ENCODE measurements around the gene TES. TPM values are rescaled to one million over a fixed set of nuclear protein-coding genes. Genes with fewer than 3 reads are reported as not detected.

TES gene
- total RNA-seq, 1 donor from 2014 or later: 33.9 TPM

GRCh38 chr7:116209561-116210070 is 723 bp upstream of the TES start:
- Histone ChIP-seq H3K27me3 (ENCODE audit: control insufficient read depth in 3 of 3, insufficient read depth in 3 of 3, low read length in 3 of 3) (peaks cover 0 to 22% (median 8%) of the 10 kb centered on the region in 3 donors), H3K27ac (ENCODE audit: low read depth, low read length) (no peak overlapping the region), H3K4me1 (ENCODE audit: control insufficient read depth in 3 of 3, insufficient read depth in 3 of 3, low read length in 3 of 3) (peaks cover 6 to 8% (median 6%) of the 10 kb centered on the region in 3 donors), H3K9me3 (ENCODE audit: control insufficient read depth in 3 of 3, low read length in 3 of 3) (no peaks in the 10 kb centered on the region), H3K9ac (ENCODE audit: low read depth in 1 of 3, low read length in 3 of 3) (no peak overlapping the region), H3K4me3 (ENCODE audit: low read length in 3 of 3) (no peak overlapping the region), H3K36me3 (ENCODE audit: control insufficient read depth in 3 of 3, insufficient read depth in 3 of 3, low read length in 3 of 3) (no peaks in the 10 kb centered on the region)

- Histone ChIP-seq H3K36me3 (ENCODE audit: control insufficient read depth in 3 of 3, insufficient read depth in 3 of 3, low read length in 3 of 3) (no peaks in the 10 kb centered on the region), H3K4me1 (ENCODE audit: control insufficient read depth in 3 of 3, insufficient read depth in 3 of 3, low read length in 3 of 3) (peaks cover 6 to 8% (median 6%) of the 10 kb centered on the region in 3 donors), H3K27ac (ENCODE audit: low read depth, low read length) (peak overlapping the region; percentile 81), H3K27me3 (ENCODE audit: control insufficient read depth in 3 of 3, insufficient read depth in 3 of 3, low read length in 3 of 3) (peaks cover 0 to 22% (median 8%) of the 10 kb centered on the region in 3 donors), H3K4me3 (ENCODE audit: low read length in 3 of 3) (peak overlapping the region; percentile 77 to 93 (median 78)), H3K9ac (ENCODE audit: low read depth in 1 of 3, low read length in 3 of 3) (peak overlapping the region; percentile 75 to 86 (median 79)), H3K9me3 (ENCODE audit: control insufficient read depth in 3 of 3, low read length in 3 of 3) (no peaks in the 10 kb centered on the region)
Observed at GRCh38 chr7:116211006-116211912, 920 bp downstream of the TES start.

GRCh38 chr7:116211913-116212596 is 1.7 kb downstream of the TES start:
- no peak overlapping the region for H3K9ac ChIP-seq (ENCODE audit: low read depth in 1 of 3, low read length in 3 of 3)
- peaks cover 6 to 8% (median 6%) of the 10 kb centered on the region in 3 donors for H3K4me1 ChIP-seq (ENCODE audit: control insufficient read depth in 3 of 3, insufficient read depth in 3 of 3, low read length in 3 of 3)
- peak overlapping the region; percentile 38 for H3K27ac ChIP-seq (ENCODE audit: low read depth, low read length)
- H3K27me3 ChIP-seq (ENCODE audit: control insufficient read depth in 3 of 3, insufficient read depth in 3 of 3, low read length in 3 of 3): peaks cover 0 to 22% (median 8%) of the 10 kb centered on the region in 3 donors
- no peaks in the 10 kb centered on the region for H3K36me3 ChIP-seq (ENCODE audit: control insufficient read depth in 3 of 3, insufficient read depth in 3 of 3, low read length in 3 of 3)
- peak overlapping the region in 2 of 3 donors; percentile 77 to 93 for H3K4me3 ChIP-seq (ENCODE audit: low read length in 3 of 3)
- no peaks in the 10 kb centered on the region for H3K9me3 ChIP-seq (ENCODE audit: control insufficient read depth in 3 of 3, low read length in 3 of 3)

DNA sequence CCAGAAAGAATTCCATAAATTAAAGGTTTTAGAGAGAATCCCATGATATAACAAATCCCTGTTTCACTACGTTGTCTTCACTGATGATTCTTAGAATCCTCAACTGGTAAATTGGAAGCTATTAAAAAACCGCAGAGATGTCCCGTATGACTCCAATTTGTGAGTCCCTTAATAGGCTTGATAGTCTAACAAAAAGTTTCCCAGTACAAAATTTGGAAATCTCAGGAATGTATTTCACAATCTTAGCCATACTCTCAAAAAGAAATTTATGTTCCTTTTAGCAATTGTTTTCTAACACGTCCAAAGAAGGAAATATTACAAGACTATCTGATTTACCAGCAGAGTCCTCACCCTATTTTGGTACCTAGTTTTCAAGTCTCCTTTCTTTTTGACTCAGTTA is 2.5 kb downstream of the TES start:
- peak overlapping the region; percentile 38 for H3K27ac ChIP-seq (ENCODE audit: low read depth, low read length)
- no peaks in the 10 kb centered on the region for H3K9me3 ChIP-seq (ENCODE audit: control insufficient read depth in 3 of 3, low read length in 3 of 3)
- H3K9ac ChIP-seq (ENCODE audit: low read depth in 1 of 3, low read length in 3 of 3): no peak overlapping the region
- H3K4me1 ChIP-seq (ENCODE audit: control insufficient read depth in 3 of 3, insufficient read depth in 3 of 3, low read length in 3 of 3): peaks cover 6 to 10% (median 6%) of the 10 kb centered on the region in 3 donors
- H3K4me3 ChIP-seq (ENCODE audit: low read length in 3 of 3): peak overlapping the region in 1 of 3 donors; percentile 93
- H3K36me3 ChIP-seq (ENCODE audit: control insufficient read depth in 3 of 3, insufficient read depth in 3 of 3, low read length in 3 of 3): no peaks in the 10 kb centered on the region
- peaks cover 0 to 22% (median 8%) of the 10 kb centered on the region in 3 donors for H3K27me3 ChIP-seq (ENCODE audit: control insufficient read depth in 3 of 3, insufficient read depth in 3 of 3, low read length in 3 of 3)

DNA sequence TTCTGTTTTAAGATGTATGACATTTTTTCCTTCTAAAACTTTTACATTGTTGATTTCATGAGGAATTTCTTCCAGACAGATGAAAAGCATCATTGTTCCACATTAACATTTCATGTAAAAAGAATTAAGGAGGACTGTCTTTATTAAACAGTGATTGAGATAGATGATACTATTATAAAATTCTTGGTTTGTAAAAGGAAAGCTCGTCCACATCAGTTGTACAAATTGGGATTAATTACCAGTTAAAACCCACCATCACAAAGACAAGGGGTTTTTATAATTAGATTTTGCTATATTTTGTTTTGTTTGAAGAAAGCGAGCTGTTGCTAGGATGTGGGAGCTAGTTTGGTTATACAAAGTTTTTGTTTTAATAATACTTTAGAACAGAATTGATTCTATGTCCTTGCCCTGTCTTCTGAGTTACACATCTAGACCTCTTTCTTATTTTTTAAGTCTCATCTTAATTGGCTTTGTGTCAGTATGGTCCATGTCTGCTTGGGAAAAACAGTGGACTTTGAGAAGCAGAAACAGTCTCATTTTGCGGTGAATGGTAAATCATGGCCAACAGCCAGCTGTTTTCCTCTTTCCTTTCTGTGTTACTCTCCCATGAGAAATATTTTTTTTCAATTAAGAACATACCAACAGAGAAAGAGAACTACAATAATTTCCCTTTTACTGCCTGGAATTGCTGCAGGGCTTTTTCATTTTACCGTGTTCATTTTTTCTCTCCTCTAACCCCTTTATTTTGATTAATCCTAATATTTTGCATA is 3.2 kb downstream of the TES start:
- H3K36me3 ChIP-seq (ENCODE audit: control insufficient read depth in 3 of 3, insufficient read depth in 3 of 3, low read length in 3 of 3): no peaks in the 10 kb centered on the region
- no peaks in the 10 kb centered on the region for H3K9me3 ChIP-seq (ENCODE audit: control insufficient read depth in 3 of 3, low read length in 3 of 3)
- no peak overlapping the region for H3K9ac ChIP-seq (ENCODE audit: low read depth in 1 of 3, low read length in 3 of 3)
- peaks cover 6 to 11% (median 6%) of the 10 kb centered on the region in 3 donors for H3K4me1 ChIP-seq (ENCODE audit: control insufficient read depth in 3 of 3, insufficient read depth in 3 of 3, low read length in 3 of 3)
- H3K4me3 ChIP-seq (ENCODE audit: low read length in 3 of 3): no peak overlapping the region
- peak overlapping the region; percentile 38 for H3K27ac ChIP-seq (ENCODE audit: low read depth, low read length)
- peaks cover 0 to 22% (median 8%) of the 10 kb centered on the region in 3 donors for H3K27me3 ChIP-seq (ENCODE audit: control insufficient read depth in 3 of 3, insufficient read depth in 3 of 3, low read length in 3 of 3)

DNA sequence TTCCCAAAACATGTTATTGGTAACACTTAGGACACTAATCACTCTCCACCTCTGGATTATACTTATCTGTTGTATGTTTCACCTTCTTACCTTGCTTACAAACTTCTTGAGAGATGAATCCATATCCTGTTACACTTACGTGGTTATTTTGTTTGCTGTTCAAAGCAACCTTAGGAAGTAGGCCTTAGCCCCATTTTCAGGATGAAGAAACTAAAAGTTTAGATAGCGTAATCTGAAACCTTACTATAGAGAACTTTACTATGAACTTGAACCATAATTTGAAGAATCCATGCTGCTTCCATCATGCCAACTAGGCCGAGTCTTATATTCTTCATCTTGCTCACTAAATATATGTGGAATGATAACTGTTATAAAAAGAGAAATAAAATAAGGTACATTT is 4.6 kb downstream of the TES start:
- Histone ChIP-seq H3K4me3 (ENCODE audit: low read length in 3 of 3) (no peak overlapping the region), H3K9me3 (ENCODE audit: control insufficient read depth in 3 of 3, low read length in 3 of 3) (no peaks in the 10 kb centered on the region), H3K27ac (ENCODE audit: low read depth, low read length) (no peak overlapping the region), H3K27me3 (ENCODE audit: control insufficient read depth in 3 of 3, insufficient read depth in 3 of 3, low read length in 3 of 3) (peaks cover 0 to 15% (median 8%) of the 10 kb centered on the region in 3 donors), H3K36me3 (ENCODE audit: control insufficient read depth in 3 of 3, insufficient read depth in 3 of 3, low read length in 3 of 3) (no peaks in the 10 kb centered on the region), H3K4me1 (ENCODE audit: control insufficient read depth in 3 of 3, insufficient read depth in 3 of 3, low read length in 3 of 3) (peaks cover 6 to 11% (median 6%) of the 10 kb centered on the region in 3 donors), H3K9ac (ENCODE audit: low read depth in 1 of 3, low read length in 3 of 3) (no peak overlapping the region)

DNA sequence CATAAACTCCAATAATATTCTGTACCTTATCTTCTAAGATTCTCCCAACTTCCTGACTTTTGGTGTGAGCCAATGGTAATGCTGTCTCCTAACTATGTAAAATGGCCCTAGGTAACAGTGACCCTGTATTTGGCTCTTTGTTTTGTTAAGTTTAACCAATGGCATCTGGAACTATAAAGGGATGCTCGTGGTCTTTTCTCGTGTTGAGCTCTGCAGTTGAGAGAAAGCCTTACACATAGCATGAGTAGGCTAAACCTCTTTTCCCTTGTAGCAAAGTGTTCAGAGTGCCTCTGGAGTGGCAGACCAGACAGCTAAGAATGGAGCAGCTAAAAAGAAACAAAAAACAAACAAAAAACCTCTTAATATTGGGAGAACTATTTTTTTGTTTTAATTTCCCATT is 5.2 kb downstream of the TES start:
- Histone ChIP-seq H3K4me3 (ENCODE audit: low read length in 3 of 3) (no peak overlapping the region), H3K27ac (ENCODE audit: low read depth, low read length) (no peak overlapping the region), H3K9me3 (ENCODE audit: control insufficient read depth in 3 of 3, low read length in 3 of 3) (no peaks in the 10 kb centered on the region), H3K9ac (ENCODE audit: low read depth in 1 of 3, low read length in 3 of 3) (no peak overlapping the region), H3K27me3 (ENCODE audit: control insufficient read depth in 3 of 3, insufficient read depth in 3 of 3, low read length in 3 of 3) (peaks cover 0 to 15% (median 8%) of the 10 kb centered on the region in 3 donors), H3K4me1 (ENCODE audit: control insufficient read depth in 3 of 3, insufficient read depth in 3 of 3, low read length in 3 of 3) (peaks cover 6 to 11% (median 6%) of the 10 kb centered on the region in 3 donors), H3K36me3 (ENCODE audit: control insufficient read depth in 3 of 3, insufficient read depth in 3 of 3, low read length in 3 of 3) (no peaks in the 10 kb centered on the region)

GRCh38 chr7:116216956-116217571 is 6.7 kb downstream of the TES start:
- no peak overlapping the region for H3K27ac ChIP-seq (ENCODE audit: low read depth, low read length)
- H3K4me3 ChIP-seq (ENCODE audit: low read length in 3 of 3): no peak overlapping the region
- no peaks in the 10 kb centered on the region for H3K9me3 ChIP-seq (ENCODE audit: control insufficient read depth in 3 of 3, low read length in 3 of 3)
- peaks cover 0 to 3% (median 0%) of the 10 kb centered on the region in 3 donors for H3K27me3 ChIP-seq (ENCODE audit: control insufficient read depth in 3 of 3, insufficient read depth in 3 of 3, low read length in 3 of 3)
- no peaks in the 10 kb centered on the region for H3K36me3 ChIP-seq (ENCODE audit: control insufficient read depth in 3 of 3, insufficient read depth in 3 of 3, low read length in 3 of 3)
- peaks cover 0 to 6% (median 0%) of the 10 kb centered on the region in 3 donors for H3K4me1 ChIP-seq (ENCODE audit: control insufficient read depth in 3 of 3, insufficient read depth in 3 of 3, low read length in 3 of 3)
- H3K9ac ChIP-seq (ENCODE audit: low read depth in 1 of 3, low read length in 3 of 3): no peak overlapping the region

GRCh38 chr7:116218051-116218645 is 7.8 kb downstream of the TES start:
- H3K4me3 ChIP-seq (ENCODE audit: low read length in 3 of 3): no peak overlapping the region
- H3K9ac ChIP-seq (ENCODE audit: low read depth in 1 of 3, low read length in 3 of 3): no peak overlapping the region
- no peaks in the 10 kb centered on the region for H3K9me3 ChIP-seq (ENCODE audit: control insufficient read depth in 3 of 3, low read length in 3 of 3)
- no peaks in the 10 kb centered on the region for H3K36me3 ChIP-seq (ENCODE audit: control insufficient read depth in 3 of 3, insufficient read depth in 3 of 3, low read length in 3 of 3)
- H3K27me3 ChIP-seq (ENCODE audit: control insufficient read depth in 3 of 3, insufficient read depth in 3 of 3, low read length in 3 of 3): no peaks in the 10 kb centered on the region
- no peak overlapping the region for H3K27ac ChIP-seq (ENCODE audit: low read depth, low read length)
- peaks cover 0 to 6% (median 0%) of the 10 kb centered on the region in 3 donors for H3K4me1 ChIP-seq (ENCODE audit: control insufficient read depth in 3 of 3, insufficient read depth in 3 of 3, low read length in 3 of 3)

All from skeletal muscle tissue (tissue), 4 donors.